Activated T-cell treated with anti-CD3 and anti-CD28 coated beads, Interleukin-2, amount 50 U/mL, for 1 hour (primary cell): ENCODE results near the gene ECI2.
"Not testable (repeated sequence)": the region's sequence is repeated elsewhere in the genome, so short reads cannot be mapped to it uniquely, and the experiment has no call there.

Source experiments
- DNase-seq: peaks from one replicate; pipeline ENCODE4 v3.0.0-alpha.2; 2020

Gene ECI2

DNA sequence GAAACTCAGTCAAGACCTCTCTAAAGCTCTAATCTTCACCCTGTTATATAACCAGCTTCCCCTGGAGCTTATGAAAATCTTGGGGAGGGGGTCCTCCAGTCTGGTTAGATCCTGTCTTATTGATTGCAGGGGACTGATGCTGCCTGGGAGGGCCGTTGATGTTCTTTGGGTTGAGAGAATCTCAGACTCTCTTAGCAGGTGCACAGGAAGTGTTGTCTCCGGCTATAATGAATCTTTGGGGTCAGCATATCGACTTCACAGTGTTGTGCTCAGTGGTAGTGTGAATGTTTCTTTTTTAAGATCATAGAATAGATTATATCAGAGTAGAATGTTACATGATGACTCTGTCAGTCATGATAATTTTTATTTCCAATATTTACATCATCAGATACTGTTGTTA, 2.8 kb upstream of the ECI2 start:
- no peak for DNase-seq

DNA sequence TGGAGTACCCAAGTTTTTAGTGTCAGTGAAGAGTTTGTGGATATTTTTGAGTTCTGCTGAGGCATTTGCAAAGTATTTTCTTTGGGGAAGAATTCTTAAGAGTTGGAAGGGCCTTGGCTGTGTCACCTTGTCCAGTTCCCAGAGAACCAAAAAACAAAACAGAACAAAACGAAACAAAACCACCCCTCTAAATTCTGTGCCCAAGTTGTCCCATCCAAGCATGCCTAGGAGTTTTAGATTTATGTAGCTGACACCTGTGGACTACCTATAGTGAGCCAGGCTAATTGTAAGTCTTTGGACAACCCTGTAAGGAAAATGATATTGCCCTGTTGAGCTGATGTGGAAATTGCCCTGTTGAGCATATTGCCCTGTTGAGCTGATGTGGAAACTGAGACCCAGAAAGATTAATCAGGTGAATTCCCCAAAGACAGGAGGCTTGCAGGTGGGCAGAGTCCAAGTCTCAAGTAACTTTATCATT, 1.0 kb upstream of the ECI2 start:
- no peak for DNase-seq

- DNase-seq, result peak; percentile 96
Observed at GRCh38 chr6:4135665-4136353, 434 bp upstream of the ECI2 start.

DNA sequence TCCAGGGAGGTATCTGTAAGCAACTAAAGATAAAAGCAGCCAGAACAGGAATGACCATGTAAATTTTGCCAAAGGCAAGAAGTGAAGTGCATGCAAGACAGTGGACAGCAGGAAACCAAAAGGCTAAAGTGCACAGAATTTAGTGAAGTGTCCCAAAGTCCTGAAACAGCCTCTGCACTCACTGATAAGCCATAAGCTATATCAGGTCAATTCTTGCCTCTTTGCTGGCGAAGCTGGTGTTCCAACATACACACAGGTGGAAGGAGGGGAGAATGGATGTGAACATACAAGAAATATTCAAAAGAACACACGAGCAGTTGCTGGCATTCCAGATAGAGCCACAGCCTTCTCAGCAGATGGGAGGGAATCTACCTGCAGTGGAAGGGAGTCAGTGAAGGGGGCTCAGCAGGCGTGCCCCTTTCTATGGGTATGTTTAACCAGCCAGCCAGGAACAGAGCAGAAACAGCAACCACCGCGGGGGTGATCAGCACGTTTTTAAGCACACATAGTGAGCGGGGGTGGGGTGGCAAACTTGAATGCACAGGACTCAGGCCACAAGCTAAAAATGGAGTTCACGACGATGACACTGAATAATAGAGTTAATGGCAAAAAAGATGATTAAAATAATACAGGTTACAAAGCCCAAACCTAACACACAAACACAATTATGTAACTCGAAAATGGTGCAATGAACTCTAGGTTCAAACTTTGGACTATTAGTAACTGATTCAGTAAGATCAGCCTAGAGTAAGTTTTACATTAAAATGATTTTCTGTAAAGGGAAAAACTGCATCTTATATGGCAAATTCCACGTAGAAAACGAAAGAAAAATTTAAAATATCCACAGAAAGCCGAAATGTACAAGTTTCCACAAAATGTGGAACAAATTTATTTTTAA, 1.2 kb downstream of the ECI2 start:
- DNase-seq, result peak; percentile 27

DNA sequence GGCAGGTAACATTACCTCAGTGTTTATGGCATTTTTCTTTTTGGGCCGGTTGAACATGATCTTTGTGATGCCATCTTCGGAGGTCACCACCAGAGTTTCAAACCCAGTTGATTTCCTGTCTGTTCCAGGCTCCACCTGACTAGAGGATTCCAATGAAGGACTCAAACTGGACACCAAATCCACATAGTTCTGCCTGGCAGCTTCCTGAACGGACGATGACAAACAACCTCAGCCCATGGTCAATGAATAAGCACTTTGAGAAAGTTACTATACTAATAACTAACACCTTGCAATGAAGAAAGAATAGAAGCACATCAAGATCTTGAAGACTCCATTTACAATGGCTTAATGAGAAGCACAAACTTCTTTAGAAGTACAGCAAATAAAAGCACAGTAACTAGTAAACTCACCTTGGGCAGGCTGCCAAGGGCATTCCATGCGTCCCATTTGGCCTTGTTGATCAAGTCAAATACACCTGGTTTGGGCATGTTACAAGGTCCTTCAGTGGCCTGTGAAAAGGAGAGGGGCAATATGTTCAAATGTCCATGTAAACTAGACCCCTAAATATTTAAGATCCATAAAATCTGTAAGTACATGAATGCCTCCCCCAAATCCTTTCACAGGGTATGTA, 4.9 kb downstream of the ECI2 start:
- DNase-seq, result no peak

DNA sequence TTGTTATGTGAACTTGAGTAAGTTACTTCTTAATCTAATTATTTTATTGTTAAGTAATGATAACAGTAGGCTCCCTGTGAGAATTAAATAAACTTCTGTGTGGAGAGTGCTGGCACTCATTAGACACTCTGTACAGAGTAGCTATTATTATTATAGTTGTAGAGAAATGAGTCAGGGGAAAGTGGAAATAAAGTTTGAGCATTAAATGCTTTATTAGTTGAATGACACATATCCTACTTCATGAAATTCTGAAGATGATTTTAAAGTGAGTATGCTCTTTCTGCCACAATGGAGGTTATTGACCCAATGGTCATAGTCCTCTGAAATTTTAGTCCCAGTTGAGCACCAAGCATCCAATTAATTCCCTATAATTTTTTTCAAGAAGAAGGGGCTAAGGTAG, 5.9 kb downstream of the ECI2 start:
- DNase-seq, result no peak

GRCh38 chr6:4128748-4129147, 6.6 kb downstream of the ECI2 start:
- DNase-seq, result no peak

DNA sequence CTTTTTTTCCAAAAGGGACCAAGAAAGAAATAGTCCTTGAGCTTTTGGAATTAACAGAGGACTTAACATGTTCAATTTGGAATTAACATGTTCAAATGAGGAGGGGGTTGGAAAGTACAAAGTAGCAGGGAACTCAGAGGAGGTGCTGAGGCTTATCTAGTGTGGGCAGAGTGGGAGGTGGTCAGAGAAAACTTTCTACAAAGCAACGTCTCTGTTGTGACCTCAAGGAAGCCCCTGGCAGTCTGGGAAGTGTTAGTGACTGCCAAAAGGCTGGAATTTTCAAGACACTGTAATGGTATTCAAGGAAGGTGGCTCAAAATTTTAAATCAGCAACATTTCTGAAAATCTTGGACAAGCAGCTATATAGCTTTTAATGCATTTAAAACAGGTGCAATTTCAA, 7.3 kb downstream of the ECI2 start:
- no peak for DNase-seq

GRCh38 chr6:4125933-4126864, 9.2 kb downstream of the ECI2 start:
- DNase-seq, result no peak

- DNase-seq, result no peak
Observed at GRCh38 chr6:4125500-4125899, 9.9 kb downstream of the ECI2 start.

- no peak for DNase-seq
Observed at GRCh38 chr6:4124351-4124750, 11.0 kb downstream of the ECI2 start.

- no peak for DNase-seq
Observed at GRCh38 chr6:4115741-4116140, 19.6 kb downstream of the ECI2 start.

DNA sequence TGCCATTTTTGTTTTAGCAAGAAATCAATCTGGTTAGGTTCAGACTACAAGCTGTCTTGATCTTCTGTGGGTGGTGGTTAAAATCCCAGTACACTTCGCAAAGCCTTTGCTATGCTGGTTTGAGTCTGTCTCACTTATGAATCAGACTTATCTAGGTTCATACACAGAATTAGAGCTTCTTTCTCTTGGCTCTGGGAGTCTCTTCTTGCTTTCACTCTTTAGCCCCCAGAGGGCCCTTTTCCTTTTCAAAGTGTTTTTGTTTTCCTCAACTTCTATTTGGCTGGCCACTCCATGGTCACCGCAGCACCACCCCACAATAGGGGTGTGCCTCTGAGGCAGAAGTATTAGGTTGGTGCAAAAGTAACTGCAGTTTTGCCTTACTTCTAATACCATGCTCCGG, 21.3 kb downstream of the ECI2 start:
- DNase-seq, result no peak

DNA sequence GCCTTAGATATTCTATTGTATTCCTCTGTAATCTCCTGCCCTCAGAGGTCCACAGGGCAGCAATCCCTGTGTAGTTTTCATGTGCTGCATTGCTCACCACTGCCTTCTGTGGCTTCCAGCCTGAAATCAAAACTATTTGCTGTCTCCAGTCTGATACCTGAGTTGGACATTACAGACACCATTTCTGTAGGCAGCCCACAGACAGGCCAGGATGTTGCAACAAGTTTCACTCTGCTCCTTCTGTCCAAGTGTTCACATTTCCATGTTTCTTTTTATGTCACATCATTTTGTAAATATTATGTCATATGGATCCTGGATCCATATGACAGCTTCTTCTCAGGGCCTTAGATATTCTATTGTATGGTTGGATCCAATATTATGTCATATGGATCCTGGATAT, 21.7 kb downstream of the ECI2 start:
- no peak for DNase-seq

GRCh38 chr6:4112366-4112765, 23.0 kb downstream of the ECI2 start:
- no peak for DNase-seq

- DNase-seq, result not testable (repeated sequence)
Observed at GRCh38 chr6:4109363-4109815, 26.0 kb downstream of the ECI2 start.

DNA sequence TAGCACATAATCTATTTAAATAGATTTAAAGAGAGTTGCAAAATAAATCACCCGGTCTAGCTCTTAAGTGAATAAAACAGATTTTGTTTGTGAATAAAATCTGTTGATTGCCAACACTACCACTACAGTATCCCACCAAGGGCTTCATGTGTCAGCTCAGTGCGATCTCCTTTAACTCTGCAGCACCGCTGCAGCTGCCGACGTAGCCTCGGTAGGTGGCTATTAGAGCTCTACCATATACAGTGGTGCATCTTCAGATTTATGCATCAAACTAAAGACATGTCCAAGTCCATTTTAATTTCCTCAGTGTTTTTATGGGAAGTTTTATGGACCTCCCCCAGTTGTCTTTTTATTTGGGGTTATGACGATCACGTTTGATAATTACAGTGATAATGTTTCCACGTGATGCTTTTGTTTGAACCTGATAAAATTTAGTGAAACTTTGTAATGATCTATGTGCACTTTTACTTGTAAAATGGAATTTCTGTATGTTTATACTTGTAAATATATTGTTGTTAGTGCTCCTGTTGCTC, 26.7 kb downstream of the ECI2 start:
- no peak for DNase-seq

DNA sequence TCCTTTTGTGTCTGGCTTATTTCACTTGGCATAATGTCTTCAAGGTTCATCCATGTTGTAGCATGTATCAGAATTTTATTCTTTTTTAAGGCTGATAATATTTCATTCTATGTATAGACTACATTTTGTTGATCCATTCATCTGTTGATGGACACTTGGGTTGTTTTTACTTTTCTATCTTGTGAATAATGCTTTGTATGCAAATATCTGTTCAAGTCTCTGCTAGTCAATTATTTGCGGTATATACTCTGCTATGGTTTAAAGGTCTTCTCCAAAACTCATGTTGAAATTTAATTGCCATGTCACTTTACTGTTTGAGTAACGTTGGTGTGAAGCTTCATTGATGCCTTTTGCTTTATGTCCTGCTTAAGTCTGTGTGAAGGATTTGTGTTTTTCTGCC, 27.5 kb downstream of the ECI2 start:
- no peak for DNase-seq

DNA sequence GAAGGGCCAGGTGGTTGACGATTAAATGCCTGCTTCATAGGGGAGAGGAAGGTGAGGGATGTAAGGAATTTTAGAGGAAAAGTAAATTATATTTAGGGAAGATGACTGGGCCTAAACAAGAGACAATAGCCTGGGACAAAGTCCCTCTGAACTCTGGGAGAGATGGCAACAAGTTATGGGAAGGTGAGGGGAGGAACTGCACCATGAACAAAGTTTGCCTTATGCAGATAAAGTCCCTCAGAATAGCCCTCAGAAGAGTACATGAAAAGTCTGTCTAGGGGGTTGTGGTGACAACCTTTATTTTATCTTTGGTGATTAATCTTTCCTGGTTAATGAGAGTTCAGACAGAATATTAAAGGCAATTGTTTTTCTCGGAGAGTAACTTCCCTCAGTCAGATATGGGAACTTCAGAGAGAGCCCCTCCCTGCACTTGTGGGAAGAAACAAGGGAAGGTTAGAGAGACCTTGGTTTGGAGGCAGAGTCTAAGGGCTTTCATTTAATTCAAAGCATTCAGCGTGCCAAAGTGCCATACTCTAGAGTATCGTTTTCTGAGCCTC, 29.3 kb downstream of the ECI2 start:
- DNase-seq, result no peak

- no peak for DNase-seq
Observed at GRCh38 chr6:4103929-4104328, 31.4 kb downstream of the ECI2 start.

DNA sequence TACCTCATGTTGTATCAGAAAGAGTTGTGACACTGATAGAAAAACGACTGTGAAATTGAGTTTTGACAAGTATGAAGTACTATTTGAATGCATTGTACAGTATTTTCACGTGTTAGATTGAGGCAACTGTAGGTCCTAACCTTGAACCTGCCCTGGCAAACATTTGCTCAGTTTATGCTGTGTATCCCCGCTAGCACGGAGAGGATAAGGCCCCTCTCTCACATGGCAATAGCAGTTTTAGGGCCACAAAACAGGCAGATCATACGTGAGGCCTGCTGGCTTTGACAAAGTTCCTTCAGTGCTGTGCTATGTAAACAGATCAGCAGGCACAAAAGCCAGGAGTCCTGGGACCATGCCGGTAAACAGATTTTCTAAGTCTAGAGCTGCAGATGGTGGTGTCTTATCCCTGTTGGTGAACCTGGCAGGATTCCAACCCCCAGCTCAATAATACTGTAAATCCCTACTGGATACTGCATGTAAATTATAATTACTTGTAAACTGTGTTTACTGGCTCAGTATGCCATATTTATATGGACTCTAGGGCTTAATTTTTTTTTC, 32.6 kb downstream of the ECI2 start:
- DNase-seq, result no peak

DNA sequence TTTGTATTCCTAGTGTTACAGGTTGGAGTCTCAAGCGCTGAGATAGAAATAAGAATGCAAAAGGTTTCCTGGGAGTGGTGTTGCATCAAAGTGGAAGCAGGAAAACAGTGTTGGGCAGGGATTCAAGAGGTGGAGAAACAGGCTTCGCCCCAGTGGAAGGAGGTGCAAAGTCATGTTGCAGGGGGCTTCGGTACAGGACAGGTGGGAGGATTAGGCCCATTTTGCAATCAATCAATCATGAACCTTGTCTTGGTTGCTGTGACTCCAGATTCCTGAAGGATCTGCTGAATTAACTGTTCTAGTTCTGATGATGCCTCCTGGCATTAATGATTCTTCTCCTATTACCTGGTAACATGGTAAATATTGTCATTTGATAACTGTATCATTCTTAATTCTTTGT, 34.1 kb downstream of the ECI2 start:
- no peak for DNase-seq
